ENCODE measurements around the gene HTT.

HTT gene

GRCh38 chr4:3234171-3235029 lies 159.9 kb downstream of the HTT start:
- no peak overlapping the region for H3K4me3 ChIP-seq (ENCODE audit: low read length)
- H3K27me3 ChIP-seq (ENCODE audit: control insufficient read depth, low read length), result no peaks in the 10 kb centered on the region
- no peaks in the 10 kb centered on the region for H3K9me3 ChIP-seq (ENCODE audit: control insufficient read depth, insufficient read depth, low read length)
- no peaks in the 10 kb centered on the region for H3K9me2 ChIP-seq (replicated peaks; ENCODE audit: control insufficient read depth, low read length)
- no peaks in the 10 kb centered on the region for H3K79me2 ChIP-seq (ENCODE audit: control insufficient read depth, low read length)
- no peaks in the 10 kb centered on the region for H4K20me1 ChIP-seq (ENCODE audit: control insufficient read depth, insufficient read depth, low read depth, low read length)
- peaks cover 75% of the 10 kb centered on the region for H3K36me3 ChIP-seq (ENCODE audit: control insufficient read depth, low read length)
- H3K27ac ChIP-seq (ENCODE audit: low read depth, low read length), result no peak overlapping the region
- H3K4me2 ChIP-seq (ENCODE audit: low read length), result no peak overlapping the region
- no peak for TF ChIP-seq CTCF (IDR thresholded peaks at IDR 0.05; ENCODE audit: low read depth, low read length, poor library complexity, severe bottlenecking)
- no peak for TF ChIP-seq EZH2phosphoT487 (IDR thresholded peaks at IDR 0.05; ENCODE audit: borderline replicate concordance, low read length)
- no peaks in the 10 kb centered on the region for H3K4me1 ChIP-seq (ENCODE audit: control insufficient read depth, low read length)
- no peaks in the 10 kb centered on the region for H3F3A ChIP-seq (ENCODE audit: control insufficient read depth, insufficient read depth)

GRCh38 chr4:3235030-3235345 lies 160.5 kb downstream of the HTT start:
- H3K36me3 ChIP-seq (ENCODE audit: control insufficient read depth, low read length), result peaks cover 75% of the 10 kb centered on the region
- H3K79me2 ChIP-seq (ENCODE audit: control insufficient read depth, low read length), result no peaks in the 10 kb centered on the region
- TF ChIP-seq EZH2phosphoT487 (IDR thresholded peaks at IDR 0.05; ENCODE audit: borderline replicate concordance, low read length) (no peak), CTCF (IDR thresholded peaks at IDR 0.05; ENCODE audit: low read depth, low read length, poor library complexity, severe bottlenecking) (no peak)
- no peak overlapping the region for H3K27ac ChIP-seq (ENCODE audit: low read depth, low read length)
- H3K4me2 ChIP-seq (ENCODE audit: low read length), result no peak overlapping the region
- H4K20me1 ChIP-seq (ENCODE audit: control insufficient read depth, insufficient read depth, low read depth, low read length), result no peaks in the 10 kb centered on the region
- H3K9me2 ChIP-seq (replicated peaks; ENCODE audit: control insufficient read depth, low read length), result no peaks in the 10 kb centered on the region
- H3K4me3 ChIP-seq (ENCODE audit: low read length), result no peak overlapping the region
- no peaks in the 10 kb centered on the region for H3K4me1 ChIP-seq (ENCODE audit: control insufficient read depth, low read length)
- no peaks in the 10 kb centered on the region for H3K9me3 ChIP-seq (ENCODE audit: control insufficient read depth, insufficient read depth, low read length)
- no peaks in the 10 kb centered on the region for H3K27me3 ChIP-seq (ENCODE audit: control insufficient read depth, low read length)
- no peaks in the 10 kb centered on the region for H3F3A ChIP-seq (ENCODE audit: control insufficient read depth, insufficient read depth)

- Histone ChIP-seq H3K27ac (ENCODE audit: low read depth, low read length) (no peak overlapping the region), H3K27me3 (ENCODE audit: control insufficient read depth, low read length) (no peaks in the 10 kb centered on the region), H4K20me1 (ENCODE audit: control insufficient read depth, insufficient read depth, low read depth, low read length) (no peaks in the 10 kb centered on the region), H3K9me2 (replicated peaks; ENCODE audit: control insufficient read depth, low read length) (no peaks in the 10 kb centered on the region), H3K36me3 (ENCODE audit: control insufficient read depth, low read length) (peaks cover 73% of the 10 kb centered on the region), H3K4me2 (ENCODE audit: low read length) (no peak overlapping the region), H3K4me1 (ENCODE audit: control insufficient read depth, low read length) (no peaks in the 10 kb centered on the region), H3F3A (ENCODE audit: control insufficient read depth, insufficient read depth) (no peaks in the 10 kb centered on the region), H3K9me3 (ENCODE audit: control insufficient read depth, insufficient read depth, low read length) (no peaks in the 10 kb centered on the region), H3K4me3 (ENCODE audit: low read length) (no peak overlapping the region), H3K79me2 (ENCODE audit: control insufficient read depth, low read length) (no peaks in the 10 kb centered on the region)
- TF ChIP-seq CTCF (IDR thresholded peaks at IDR 0.05; ENCODE audit: low read depth, low read length, poor library complexity, severe bottlenecking), result no peak
- TF ChIP-seq EZH2phosphoT487 (IDR thresholded peaks at IDR 0.05; ENCODE audit: borderline replicate concordance, low read length), result no peak
Observed at GRCh38 chr4:3235581-3235980, 161.1 kb downstream of the HTT start.
